ENCODE data around the gene NUP37. TPM values are rescaled to one million over a fixed set of nuclear protein-coding genes. Genes with fewer than 3 reads are reported as not detected.

The NUP37 gene
- total and polyA plus RNA-seq, 2 of the 13 experiments (the other 11 are each of a cell fraction or from before 2014, with no cell fraction given): 50.6 to 80.1 TPM

DNA sequence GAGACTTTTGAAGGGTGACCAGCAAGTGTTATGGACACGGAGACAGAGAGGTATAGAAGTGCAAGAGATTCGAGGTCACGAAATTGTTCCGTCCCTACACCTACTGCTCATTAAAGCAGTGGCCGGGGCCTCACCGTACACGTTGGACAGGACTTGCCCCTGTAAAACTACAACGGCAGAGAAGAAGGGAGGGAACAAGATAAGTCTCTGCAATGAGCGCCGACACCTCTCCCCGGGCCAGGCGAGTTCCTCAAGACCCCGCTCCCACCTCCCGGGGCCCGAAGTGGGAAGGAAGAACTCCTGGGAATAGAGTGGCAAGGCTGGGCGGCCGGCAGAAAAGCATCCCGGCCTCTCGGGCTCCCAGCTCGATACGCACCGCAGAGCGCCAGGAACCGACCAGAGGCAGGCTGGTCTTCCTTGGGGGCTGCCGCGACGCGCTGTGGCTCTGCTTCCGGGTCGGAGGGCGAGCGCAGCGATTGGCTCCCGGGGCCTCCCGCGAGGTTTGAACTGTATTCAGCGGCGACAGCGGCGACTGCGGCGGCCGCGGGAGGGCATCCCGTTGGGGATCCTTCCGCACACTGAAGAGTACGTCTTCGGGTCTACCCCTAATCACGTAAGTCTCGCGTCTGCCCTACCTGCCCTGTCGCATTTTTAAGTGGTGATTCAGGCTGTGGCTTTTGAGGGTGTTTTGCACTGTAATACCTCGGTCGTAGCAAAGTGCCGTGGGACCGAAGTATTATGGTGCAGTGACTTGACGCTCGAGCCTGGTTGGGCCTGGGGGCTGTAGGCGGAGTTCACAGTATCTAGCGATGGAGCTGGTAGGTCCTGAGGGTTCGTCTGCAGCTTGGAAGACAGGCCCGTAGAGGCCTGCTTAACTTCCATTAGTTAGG lies at the start of gene NUP37, which contains the start of gene PARPBP (continued):
- TF ChIP-seq MXD4 (CRISPR knock-in tag; IDR thresholded peaks at IDR 0.05) (peak; percentile 87), ZNF253 (CRISPR knock-in tag; IDR thresholded peaks at IDR 0.05; ENCODE audit: borderline replicate concordance) (peak; percentile 87; the same call in 1 of the 2 replicates), ZMYM3 (CRISPR knock-in tag; IDR thresholded peaks at IDR 0.05) (peak; percentile 66), ZNF557 (CRISPR knock-in tag; IDR thresholded peaks at IDR 0.05) (0 out of 2 replicates have a peak, but pooled peaks have one; percentile 24), POLR2A (IDR thresholded peaks at IDR 0.05; ENCODE audit: insufficient read depth in 1 of 2, low read depth in 2 of 2, low read length in 2 of 2) (peak; percentile 73 to 92; a peak in 3 of 4 replicates), ETV6 (CRISPR knock-in tag; conservative IDR thresholded peaks at IDR 0.05) (peak; percentile 32; the same call in 1 of the 2 replicates), ZNF3 (CRISPR knock-in tag; IDR thresholded peaks at IDR 0.05) (0 out of 2 replicates have a peak, but pooled peaks have one; percentile 47), ZC3H13 (CRISPR knock-in tag; IDR thresholded peaks at IDR 0.05) (peak; percentile 79; the same call in 1 of the 2 replicates), DR1 (CRISPR knock-in tag; IDR thresholded peaks at IDR 0.05) (0 out of 2 replicates have a peak, but pooled peaks have one; percentile 3), ZNF430 (CRISPR knock-in tag; IDR thresholded peaks at IDR 0.05) (no peak; the same call in 1 of the 2 replicates), RBM22 (optimal IDR thresholded peaks at IDR 0.05; ENCODE audit: low read length) (no peak), ZNF766 (CRISPR knock-in tag; IDR thresholded peaks at IDR 0.05; ENCODE audit: borderline replicate concordance) (0 out of 2 replicates have a peak, but pooled peaks have one; percentile 33), ZNF205 (CRISPR knock-in tag; IDR thresholded peaks at IDR 0.05) (peak; percentile 62; the same call in 1 of the 2 replicates), NR2F6 (IDR thresholded peaks at IDR 0.05) (no peak), NR2F6 (CRISPR knock-in tag; IDR thresholded peaks at IDR 0.05) (peak; percentile 45; the same call in 1 of the 2 replicates), CAMTA2 (CRISPR knock-in tag; IDR thresholded peaks at IDR 0.05; ENCODE audit: borderline replicate concordance) (no peak), SYNCRIP (IDR thresholded peaks at IDR 0.05; ENCODE audit: insufficient read depth, low read depth, low read length) (no peak), ZSCAN30 (CRISPR knock-in tag; IDR thresholded peaks at IDR 0.05) (no peak), NCOA2 (CRISPR knock-in tag; IDR thresholded peaks at IDR 0.05) (peak; percentile 44; the same call in 1 of the 2 replicates)
- TF ChIP-seq, protein P1, sequence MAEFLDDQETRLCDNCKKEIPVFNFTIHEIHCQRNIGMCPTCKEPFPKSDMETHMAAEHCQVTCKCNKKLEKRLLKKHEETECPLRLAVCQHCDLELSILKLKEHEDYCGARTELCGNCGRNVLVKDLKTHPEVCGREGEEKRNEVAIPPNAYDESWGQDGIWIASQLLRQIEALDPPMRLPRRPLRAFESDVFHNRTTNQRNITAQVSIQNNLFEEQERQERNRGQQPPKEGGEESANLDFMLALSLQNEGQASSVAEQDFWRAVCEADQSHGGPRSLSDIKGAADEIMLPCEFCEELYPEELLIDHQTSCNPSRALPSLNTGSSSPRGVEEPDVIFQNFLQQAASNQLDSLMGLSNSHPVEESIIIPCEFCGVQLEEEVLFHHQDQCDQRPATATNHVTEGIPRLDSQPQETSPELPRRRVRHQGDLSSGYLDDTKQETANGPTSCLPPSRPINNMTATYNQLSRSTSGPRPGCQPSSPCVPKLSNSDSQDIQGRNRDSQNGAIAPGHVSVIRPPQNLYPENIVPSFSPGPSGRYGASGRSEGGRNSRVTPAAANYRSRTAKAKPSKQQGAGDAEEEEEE (CRISPR knock-in tag; IDR thresholded peaks at IDR 0.05; ENCODE audit: borderline replicate concordance): no peak
- TF ChIP-seq, protein P2, sequence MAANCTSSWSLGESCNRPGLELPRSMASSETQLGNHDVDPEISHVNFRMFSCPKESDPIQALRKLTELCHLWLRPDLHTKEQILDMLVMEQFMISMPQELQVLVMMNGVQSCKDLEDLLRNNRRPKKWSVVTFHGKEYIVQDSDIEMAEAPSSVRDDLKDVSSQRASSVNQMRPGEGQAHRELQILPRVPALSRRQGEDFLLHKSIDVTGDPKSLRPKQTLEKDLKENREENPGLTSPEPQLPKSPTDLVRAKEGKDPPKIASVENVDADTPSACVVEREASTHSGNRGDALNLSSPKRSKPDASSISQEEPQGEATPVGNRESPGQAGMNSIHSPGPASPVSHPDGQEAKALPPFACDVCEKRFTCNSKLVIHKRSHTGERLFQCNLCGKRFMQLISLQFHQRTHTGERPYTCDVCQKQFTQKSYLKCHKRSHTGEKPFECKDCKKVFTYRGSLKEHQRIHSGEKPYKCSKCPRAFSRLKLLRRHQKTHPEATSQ (CRISPR knock-in tag; IDR thresholded peaks at IDR 0.05; ENCODE audit: borderline replicate concordance): peak; percentile 98
- TF ChIP-seq, protein P3, sequence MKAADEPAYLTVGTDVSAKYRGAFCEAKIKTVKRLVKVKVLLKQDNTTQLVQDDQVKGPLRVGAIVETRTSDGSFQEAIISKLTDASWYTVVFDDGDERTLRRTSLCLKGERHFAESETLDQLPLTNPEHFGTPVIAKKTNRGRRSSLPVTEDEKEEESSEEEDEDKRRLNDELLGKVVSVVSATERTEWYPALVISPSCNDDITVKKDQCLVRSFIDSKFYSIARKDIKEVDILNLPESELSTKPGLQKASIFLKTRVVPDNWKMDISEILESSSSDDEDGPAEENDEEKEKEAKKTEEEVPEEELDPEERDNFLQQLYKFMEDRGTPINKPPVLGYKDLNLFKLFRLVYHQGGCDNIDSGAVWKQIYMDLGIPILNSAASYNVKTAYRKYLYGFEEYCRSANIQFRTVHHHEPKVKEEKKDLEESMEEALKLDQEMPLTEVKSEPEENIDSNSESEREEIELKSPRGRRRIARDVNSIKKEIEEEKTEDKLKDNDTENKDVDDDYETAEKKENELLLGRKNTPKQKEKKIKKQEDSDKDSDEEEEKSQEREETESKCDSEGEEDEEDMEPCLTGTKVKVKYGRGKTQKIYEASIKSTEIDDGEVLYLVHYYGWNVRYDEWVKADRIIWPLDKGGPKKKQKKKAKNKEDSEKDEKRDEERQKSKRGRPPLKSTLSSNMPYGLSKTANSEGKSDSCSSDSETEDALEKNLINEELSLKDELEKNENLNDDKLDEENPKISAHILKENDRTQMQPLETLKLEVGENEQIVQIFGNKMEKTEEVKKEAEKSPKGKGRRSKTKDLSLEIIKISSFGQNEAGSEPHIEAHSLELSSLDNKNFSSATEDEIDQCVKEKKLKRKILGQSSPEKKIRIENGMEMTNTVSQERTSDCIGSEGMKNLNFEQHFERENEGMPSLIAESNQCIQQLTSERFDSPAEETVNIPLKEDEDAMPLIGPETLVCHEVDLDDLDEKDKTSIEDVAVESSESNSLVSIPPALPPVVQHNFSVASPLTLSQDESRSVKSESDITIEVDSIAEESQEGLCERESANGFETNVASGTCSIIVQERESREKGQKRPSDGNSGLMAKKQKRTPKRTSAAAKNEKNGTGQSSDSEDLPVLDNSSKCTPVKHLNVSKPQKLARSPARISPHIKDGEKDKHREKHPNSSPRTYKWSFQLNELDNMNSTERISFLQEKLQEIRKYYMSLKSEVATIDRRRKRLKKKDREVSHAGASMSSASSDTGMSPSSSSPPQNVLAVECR (CRISPR knock-in tag; IDR thresholded peaks at IDR 0.05; ENCODE audit: borderline replicate concordance): peak; percentile 100
- TF ChIP-seq, protein P4, sequence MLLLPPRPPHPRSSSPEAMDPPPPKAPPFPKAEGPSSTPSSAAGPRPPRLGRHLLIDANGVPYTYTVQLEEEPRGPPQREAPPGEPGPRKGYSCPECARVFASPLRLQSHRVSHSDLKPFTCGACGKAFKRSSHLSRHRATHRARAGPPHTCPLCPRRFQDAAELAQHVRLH (CRISPR knock-in tag; IDR thresholded peaks at IDR 0.05; ENCODE audit: borderline replicate concordance, low read depth): peak; percentile 69
